ENCODE data around the gene FOXJ1.

FOXJ1 gene

GRCh38 chr17:76090517-76091129 lies 50.4 kb downstream of the FOXJ1 start:
- Histone ChIP-seq H3K9ac (ENCODE audit: low read depth, low read length) (no peak overlapping the region), H3K4me3 (ENCODE audit: low read depth, low read length) (no peak overlapping the region), H3K4me1 (ENCODE audit: control insufficient read depth, insufficient read depth, low read length) (no peaks in the 10 kb centered on the region), H3K9me3 (ENCODE audit: control insufficient read depth, insufficient read depth, low read length) (no peaks in the 10 kb centered on the region), H3K36me3 (ENCODE audit: control insufficient read depth, insufficient read depth, low read length) (peaks cover 68% of the 10 kb centered on the region), H3K27me3 (ENCODE audit: control insufficient read depth, insufficient read depth, low read length) (no peaks in the 10 kb centered on the region)

DNA sequence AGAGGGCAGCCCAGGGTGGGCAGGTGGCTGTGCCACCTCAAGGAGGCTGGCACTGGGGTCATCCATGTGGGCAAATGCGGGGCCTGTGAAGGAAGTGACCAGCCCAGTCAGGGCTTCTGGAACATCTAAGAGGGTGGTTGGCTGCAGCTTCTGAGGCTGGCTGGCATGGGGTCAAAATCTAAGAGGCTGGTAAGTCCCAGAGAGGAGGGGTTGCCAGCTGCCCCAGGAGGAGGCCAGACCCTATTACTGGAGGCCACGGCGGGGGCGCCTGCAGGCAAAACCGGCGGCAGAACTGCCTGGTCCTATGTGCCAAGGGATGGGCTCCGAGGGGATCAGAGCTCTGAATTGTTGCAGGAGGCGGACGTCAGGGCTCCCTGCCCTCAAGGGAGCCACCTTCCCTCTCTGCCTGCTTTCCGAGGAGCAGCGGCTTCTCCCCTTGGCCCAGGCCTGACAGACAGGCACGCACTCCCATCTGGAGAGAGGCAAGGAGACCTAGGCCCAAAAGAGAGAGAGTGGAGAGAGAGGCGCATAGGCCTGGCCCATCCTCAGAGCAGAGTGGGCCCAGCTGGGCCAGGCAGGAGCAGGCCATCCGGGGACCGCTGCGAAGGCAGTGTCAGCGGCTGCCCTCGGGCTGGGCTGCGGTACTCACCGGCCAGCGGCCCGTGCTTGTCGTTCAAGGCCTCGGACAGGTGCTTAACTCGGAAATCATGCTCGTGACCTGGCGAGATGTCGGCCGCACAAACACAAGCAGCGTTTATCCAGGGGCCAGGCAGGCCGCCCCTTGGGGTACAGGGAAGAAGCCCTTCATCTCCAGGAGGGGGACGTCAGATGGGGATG lies 51.1 kb downstream of the FOXJ1 start:
- Histone ChIP-seq H3K27me3 (ENCODE audit: control insufficient read depth, insufficient read depth, low read length) (no peaks in the 10 kb centered on the region), H3K4me1 (ENCODE audit: control insufficient read depth, insufficient read depth, low read length) (no peaks in the 10 kb centered on the region), H3K36me3 (ENCODE audit: control insufficient read depth, insufficient read depth, low read length) (peaks cover 75% of the 10 kb centered on the region), H3K4me3 (ENCODE audit: low read depth, low read length) (no peak overlapping the region), H3K9ac (ENCODE audit: low read depth, low read length) (no peak overlapping the region), H3K9me3 (ENCODE audit: control insufficient read depth, insufficient read depth, low read length) (no peaks in the 10 kb centered on the region)

DNA sequence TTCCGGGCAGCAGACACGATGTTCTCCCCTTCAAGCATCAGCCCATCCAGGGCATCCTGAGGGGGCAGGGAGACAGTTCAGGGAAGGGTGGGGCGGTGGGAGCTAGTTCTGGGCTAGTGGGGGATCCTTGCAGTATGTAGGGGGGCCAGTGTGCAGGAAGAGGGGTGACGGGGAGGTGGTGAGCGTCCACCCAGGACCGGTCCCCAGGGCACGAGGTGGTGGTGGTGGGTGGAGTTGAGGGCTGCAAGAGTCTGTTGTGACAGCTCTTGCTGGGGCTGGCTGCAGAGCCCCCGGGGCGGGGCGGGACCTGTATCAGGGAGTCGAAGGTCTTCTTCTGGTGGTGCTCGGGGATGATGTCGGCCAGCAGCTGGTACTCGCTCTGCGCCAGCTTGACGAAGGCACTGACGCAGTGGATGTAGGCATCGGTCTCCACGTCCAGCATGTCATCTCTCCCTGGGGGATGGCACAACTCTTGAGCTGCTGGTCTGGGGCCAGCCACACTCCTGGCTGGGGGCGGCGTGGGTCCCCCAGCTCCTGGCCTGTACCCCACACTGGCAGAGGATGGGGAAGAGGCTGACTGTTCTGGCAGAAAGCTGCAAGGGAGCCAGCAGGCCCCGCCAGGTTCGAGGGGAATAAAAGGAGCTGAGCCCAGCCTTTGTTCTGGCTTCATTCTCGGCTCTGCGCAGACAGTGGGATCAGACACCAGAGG lies 52.0 kb downstream of the FOXJ1 start:
- Histone ChIP-seq H3K9me3 (ENCODE audit: control insufficient read depth, insufficient read depth, low read length) (no peaks in the 10 kb centered on the region), H3K4me3 (ENCODE audit: low read depth, low read length) (no peak overlapping the region), H3K9ac (ENCODE audit: low read depth, low read length) (no peak overlapping the region), H3K36me3 (ENCODE audit: control insufficient read depth, insufficient read depth, low read length) (peaks cover 78% of the 10 kb centered on the region), H3K4me1 (ENCODE audit: control insufficient read depth, insufficient read depth, low read length) (no peaks in the 10 kb centered on the region), H3K27me3 (ENCODE audit: control insufficient read depth, insufficient read depth, low read length) (no peaks in the 10 kb centered on the region)

- Histone ChIP-seq H3K9ac (ENCODE audit: low read depth, low read length) (no peak overlapping the region), H3K36me3 (ENCODE audit: control insufficient read depth, insufficient read depth, low read length) (peaks cover 79% of the 10 kb centered on the region), H3K4me3 (ENCODE audit: low read depth, low read length) (no peak overlapping the region), H3K4me1 (ENCODE audit: control insufficient read depth, insufficient read depth, low read length) (no peaks in the 10 kb centered on the region), H3K27me3 (ENCODE audit: control insufficient read depth, insufficient read depth, low read length) (no peaks in the 10 kb centered on the region), H3K9me3 (ENCODE audit: control insufficient read depth, insufficient read depth, low read length) (no peaks in the 10 kb centered on the region)
Measured at GRCh38 chr17:76088041-76088867, 52.8 kb downstream of the FOXJ1 start.

DNA sequence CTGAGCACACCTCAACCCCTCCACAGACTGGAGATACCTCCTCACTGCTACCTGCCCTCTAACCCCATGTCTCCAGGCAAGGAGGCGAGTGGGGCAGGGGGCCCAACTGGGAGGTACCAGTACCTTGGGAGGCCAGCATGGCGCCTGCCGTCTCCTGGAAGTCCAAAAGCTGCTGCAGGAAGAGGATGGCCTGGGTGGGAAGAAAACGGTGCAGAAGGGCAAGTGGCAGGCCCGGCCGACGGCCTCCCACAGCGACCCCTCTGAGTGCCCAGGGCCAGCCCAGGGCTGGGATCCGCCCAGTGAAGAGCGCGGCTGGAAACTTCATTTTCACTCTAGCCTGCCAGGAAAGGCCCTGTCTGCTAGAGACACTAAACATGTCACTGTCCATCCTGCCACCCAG lies 53.5 kb downstream of the FOXJ1 start:
- Histone ChIP-seq H3K9ac (ENCODE audit: low read depth, low read length) (no peak overlapping the region), H3K4me1 (ENCODE audit: control insufficient read depth, insufficient read depth, low read length) (no peaks in the 10 kb centered on the region), H3K36me3 (ENCODE audit: control insufficient read depth, insufficient read depth, low read length) (peaks cover 77% of the 10 kb centered on the region), H3K9me3 (ENCODE audit: control insufficient read depth, insufficient read depth, low read length) (no peaks in the 10 kb centered on the region), H3K4me3 (ENCODE audit: low read depth, low read length) (no peak overlapping the region), H3K27me3 (ENCODE audit: control insufficient read depth, insufficient read depth, low read length) (no peaks in the 10 kb centered on the region)

DNA sequence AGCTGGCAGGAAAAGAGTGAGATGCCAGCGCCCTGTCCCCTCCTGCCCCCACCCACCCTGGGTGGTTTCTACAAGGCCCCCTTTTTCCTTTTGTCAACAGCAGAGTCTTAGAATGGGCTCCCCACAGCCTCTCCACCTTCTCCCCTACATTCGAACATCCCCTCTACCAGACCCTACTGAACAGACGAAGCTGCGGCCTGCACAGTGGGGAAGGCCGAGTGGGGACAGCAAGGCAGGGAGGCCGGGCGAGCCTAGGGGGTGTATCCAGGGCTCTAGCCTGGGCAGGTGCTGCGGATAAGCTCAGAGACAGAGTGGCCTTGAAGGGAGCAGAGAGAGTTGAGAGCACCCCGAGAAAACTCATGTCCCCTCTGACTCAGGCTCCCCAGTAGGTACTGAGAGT lies 54.7 kb downstream of the FOXJ1 start:
- Histone ChIP-seq H3K4me1 (ENCODE audit: control insufficient read depth, insufficient read depth, low read length) (no peaks in the 10 kb centered on the region), H3K9me3 (ENCODE audit: control insufficient read depth, insufficient read depth, low read length) (no peaks in the 10 kb centered on the region), H3K4me3 (ENCODE audit: low read depth, low read length) (no peak overlapping the region), H3K36me3 (ENCODE audit: control insufficient read depth, insufficient read depth, low read length) (peaks cover 68% of the 10 kb centered on the region), H3K27me3 (ENCODE audit: control insufficient read depth, insufficient read depth, low read length) (no peaks in the 10 kb centered on the region), H3K9ac (ENCODE audit: low read depth, low read length) (no peak overlapping the region)

All from iPS-15b (cell line).